ENCODE measurements around the gene ATP6V0A1. TPM values are rescaled to one million over a fixed set of nuclear protein-coding genes. Genes with fewer than 3 reads are reported as not detected.
A peak's percentile ranks its signal among the peaks of the same experiment; 100 is the strongest.

ATP6V0A1 gene
- total and polyA plus RNA-seq, 7 donors = 41.1 to 116 (median 62.7) TPM

GRCh38 chr17:42424991-42425610 is 33.6 kb upstream of the ATP6V0A1 start:
- Histone ChIP-seq H3K9me3 (no peaks in the 10 kb centered on the region), H3K4me1 (peaks cover 30% of the 10 kb centered on the region), H3K27me3 (ENCODE audit: insufficient read depth in 3 of 3, low read length in 2 of 3) (no peaks in the 10 kb centered on the region), H3K4me3 (no peak overlapping the region), H3K36me3 (ENCODE audit: insufficient read depth in 1 of 2, low read depth in 1 of 2) (no peaks in the 10 kb centered on the region), H3K27ac (peak overlapping the region; percentile 16)
- whole genome bisulfite sequencing, 3 donors = 71 to 75% (median 75%) methylated on average over 4 of the region's 4 CpGs
- TF ChIP-seq CTCF (IDR thresholded peaks at IDR 0.05) = no peak
- ATAC-seq (no peak), DNase-seq (no peak)
- intact Hi-C loops (cut with DNase I) = loop anchor here (5.0 kb wide), 2 partner anchors 32 to 97 kb away; partner anchors contain the start of gene ATP6V0A1 (in 1 of the 2)

- intact Hi-C loops (cut with DNase I) = no loop called here
- 59 to 73% (median 60%) methylated on average over 4 of the region's 4 CpGs for WGBS, 3 donors
- Histone ChIP-seq H3K4me1 (peaks cover 19% of the 10 kb centered on the region), H3K36me3 (ENCODE audit: insufficient read depth in 1 of 2, low read depth in 1 of 2) (no peaks in the 10 kb centered on the region), H3K4me3 (no peak overlapping the region), H3K27me3 (ENCODE audit: insufficient read depth in 3 of 3, low read length in 2 of 3) (no peaks in the 10 kb centered on the region), H3K27ac (no peak overlapping the region), H3K9me3 (no peaks in the 10 kb centered on the region)
- DNase-seq (no peak), ATAC-seq (peak in 1 of 4 donors; percentile 45)
- TF ChIP-seq CTCF (IDR thresholded peaks at IDR 0.05) = peak; percentile 46
Measured at GRCh38 chr17:42428141-42428944, 30.3 kb upstream of the ATP6V0A1 start.

- ATAC-seq (peak in 1 of 4 donors; percentile 10), DNase-seq (no peak)
- Histone ChIP-seq H3K4me1 (peaks cover 14% of the 10 kb centered on the region), H3K27ac (no peak overlapping the region), H3K4me3 (no peak overlapping the region), H3K9me3 (no peaks in the 10 kb centered on the region), H3K36me3 (ENCODE audit: insufficient read depth in 1 of 2, low read depth in 1 of 2) (no peaks in the 10 kb centered on the region), H3K27me3 (ENCODE audit: insufficient read depth in 3 of 3, low read length in 2 of 3) (no peaks in the 10 kb centered on the region)
- 64 to 66% (median 66%) methylated on average over 3 of the region's 3 CpGs for WGBS, 3 donors
- intact Hi-C loops (cut with DNase I) = loop anchor here in 1 of 2 donors (5.0 kb wide), 1 partner anchor 87 kb away; no protein-coding TSS in a partner anchor
- no peak for TF ChIP-seq CTCF (IDR thresholded peaks at IDR 0.05)
Measured at GRCh38 chr17:42429726-42430447, 28.8 kb upstream of the ATP6V0A1 start.

- no peaks in the 10 kb centered on the region for H3K9me3 ChIP-seq
- H3K27me3 ChIP-seq (ENCODE audit: insufficient read depth in 3 of 3, low read length in 2 of 3) = no peaks in the 10 kb centered on the region
- WGBS, 3 donors = 49 to 71% (median 51%) methylated on average over 3 of the region's 3 CpGs
- ATAC-seq (no peak), DNase-seq (no peak)
- TF ChIP-seq CTCF (IDR thresholded peaks at IDR 0.05) = no peak
- H3K4me1 ChIP-seq = peaks cover 10% of the 10 kb centered on the region
- no peaks in the 10 kb centered on the region for H3K36me3 ChIP-seq (ENCODE audit: insufficient read depth in 1 of 2, low read depth in 1 of 2)
- no peak overlapping the region for H3K4me3 ChIP-seq
- intact Hi-C loops (cut with DNase I) = loop anchor here in 1 of 2 donors (5.0 kb wide), 1 partner anchor 86 kb away; no protein-coding TSS in a partner anchor
- no peak overlapping the region for H3K27ac ChIP-seq
Measured at GRCh38 chr17:42431758-42432161, 26.9 kb upstream of the ATP6V0A1 start.

Data from psoas muscle (tissue), 8 donors.